Panc1 (cell line): Measurements from ENCODE around the gene ELK4. TPM values are rescaled to one million over a fixed set of nuclear protein-coding genes. Genes with fewer than 3 reads are reported as not detected.

Experiments
- ATAC-seq: fragments of 200-7000 bp; cut with Tn5 transposase; 2 replicates; pipeline ENCODE4 v1.9.1; 2020; ENCODE audit warnings: mild to moderate bottlenecking, moderate library complexity
- BruUV-seq: library from RNA; stranded (reverse); fragments of 400-500 nt; replicated peaks from 2 replicates; lab custom pipeline; 2021; lab: Mats Ljungman, UMichigan
- CTCF ChIA-PET: fragments of 300-600 bp; sonication (Branson Sonifier 250); formaldehyde crosslinking; loops from one replicate; lab custom pipeline; 2022; ENCODE audit warnings: antibody characterized with exemption; lab: Charles Lee
- POLR2A ChIA-PET: fragments of 300-600 bp; sonication (Branson Sonifier 250); formaldehyde crosslinking; loops from one replicate; lab custom pipeline; 2022; ENCODE audit warnings: antibody characterized with exemption; lab: Charles Lee
- DNase-seq: peaks from one replicate; pipeline ENCODE4 v3.0.0-alpha.2; 2010; ENCODE audit warnings: low read depth, low spot score
- H3K27ac ChIP-seq: 2 replicates; pipeline ENCODE4 v1.5.1; 2011; ENCODE audit warnings: mild to moderate bottlenecking, low read length, inconsistent platforms
- H3K27me3 ChIP-seq: fragments of 200-500 bp; sonication (Bioruptor generic); 2 replicates; pipeline ENCODE4 v1.6.0; 2014; ENCODE audit warnings: low read length, inconsistent platforms; ENCODE audit not compliant: control insufficient read depth, insufficient read depth
- H3K36me3 ChIP-seq: fragments of 200-500 bp; sonication (Bioruptor generic); 2 replicates; pipeline ENCODE4 v1.5.1; 2014; ENCODE audit warnings: inconsistent platforms, mild to moderate bottlenecking, low read length, moderate library complexity; ENCODE audit not compliant: control insufficient read depth, insufficient read depth
- H3K4me1 ChIP-seq: 2 replicates; pipeline ENCODE4 v1.5.1; 2011; ENCODE audit warnings: inconsistent platforms, mild to moderate bottlenecking, low read length, moderate library complexity; ENCODE audit not compliant: control insufficient read depth, insufficient read depth
- H3K4me3 ChIP-seq, 2 experiments: 2 replicates each; pipeline ENCODE4 v1.5.1; 2011 to 2012; ENCODE audit warnings: low read depth in 2 of 2, low read length in 2 of 2, mild to moderate bottlenecking in 2 of 2, inconsistent platforms in 1 of 2, moderate library complexity in 1 of 2
- H3K9me3 ChIP-seq: fragments of 200-500 bp; sonication (Bioruptor generic); 2 replicates; pipeline ENCODE4 v1.5.1; 2014; ENCODE audit warnings: low read depth, mild to moderate bottlenecking, inconsistent platforms, low read length, moderate library complexity; ENCODE audit not compliant: control insufficient read depth, insufficient read depth
- POLR2AphosphoS5 ChIP-seq: IDR thresholded peaks from 2 replicates; pipeline ENCODE4 v1.6.1; 2012; ENCODE audit warnings: mild to moderate bottlenecking, low read depth, low read length, moderate library complexity
- SIN3A ChIP-seq: IDR thresholded peaks from 2 replicates; pipeline ENCODE4 v1.6.1; 2012; ENCODE audit warnings: low read depth, mild to moderate bottlenecking, low read length, moderate library complexity, borderline replicate concordance; ENCODE audit not compliant: insufficient read depth
- TCF7L2 ChIP-seq: IDR thresholded peaks from 2 replicates; pipeline ENCODE4 v1.6.1; 2011; ENCODE audit warnings: mild to moderate bottlenecking, low read depth, low read length, inconsistent platforms
- in situ Hi-C: cut with HindIII; loops from 2 replicates; pipeline ENCODE4 v1.10.0; 2016; ENCODE audit warnings: low sequenced_read_pairs, low pct_unique_long_range_greater_than_20kb
- intact Hi-C: fragments of 100-400 bp; cut with micrococcal nuclease; formaldehyde crosslinking; loops from one replicate; pipeline ENCODE4 v1.10.0; 2022; ENCODE audit not compliant: unreplicated experiment
- total RNA-seq: library from RNA; stranded (reverse); gene quantifications from one replicate; pipeline ENCODE4 v1.2.1, GENCODE V29; 2021; ENCODE audit not compliant: unreplicated experiment
- TF ChIP-seq, protein P1 (sequence below): fragments of 450-650 bp; IDR thresholded peaks from 2 replicates; pipeline ENCODE4 v1.5.1; 2017; ENCODE audit warnings: mild to moderate bottlenecking
- TF ChIP-seq, protein P2 (sequence below), 2 experiments: IDR thresholded peaks; 2 replicates each; pipeline ENCODE4 v1.6.1; 2011 to 2012; ENCODE audit warnings: low read depth in 2 of 2, control low read depth in 1 of 2, low read length in 1 of 2, mild to moderate bottlenecking in 1 of 2, moderate library complexity in 1 of 2; ENCODE audit not compliant: insufficient read depth in 1 of 2

ELK4 gene
- total RNA-seq, 1 experiment from 2014 or later = 54.6 TPM

DNA sequence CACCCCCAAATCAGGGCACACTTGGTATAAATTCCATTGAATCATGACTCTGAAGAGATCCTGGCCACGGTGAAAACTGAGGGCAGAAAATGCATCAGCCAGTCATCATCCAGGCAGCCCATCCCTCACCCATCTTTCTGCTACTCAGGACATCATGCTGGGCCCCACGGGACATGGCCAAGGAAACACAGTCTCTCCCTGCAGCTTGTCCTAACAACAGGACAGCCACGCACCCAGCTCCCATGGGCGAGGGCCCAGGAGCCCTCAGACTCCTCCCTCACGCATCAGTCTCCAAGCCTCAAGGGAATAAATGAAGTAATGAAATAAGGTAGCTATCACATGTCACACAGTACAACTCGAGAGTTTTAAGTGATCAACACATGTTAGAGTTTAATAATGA lies 37.8 kb downstream of the ELK4 start:
- no peak for DNase-seq
- CTCF ChIA-PET = interaction anchor here (0.7 to 6.6 kb wide), 2 partner anchors 63 to 86 kb away, joined by 5 to 110 read pairs; no protein-coding TSS in a partner anchor
- no peaks in the 10 kb centered on the region; the same call in 1 of the 2 replicates for H3K4me1 ChIP-seq
- in situ Hi-C loops (no loop called here), intact Hi-C loops (no loop called here)
- POLR2A ChIA-PET = no interaction called here
- no peak for ATAC-seq
- no peaks in the 10 kb centered on the region for H3K9me3 ChIP-seq
- no peaks in the 10 kb centered on the region for H3K27me3 ChIP-seq
- H3K4me3 ChIP-seq = no peak overlapping the region
- H3K36me3 ChIP-seq = no peaks in the 10 kb centered on the region
- BruUV-seq = no TSS peak
- TF ChIP-seq POLR2AphosphoS5 (no peak), TCF7L2 (no peak), SIN3A (no peak)
- TF ChIP-seq, protein P1, sequence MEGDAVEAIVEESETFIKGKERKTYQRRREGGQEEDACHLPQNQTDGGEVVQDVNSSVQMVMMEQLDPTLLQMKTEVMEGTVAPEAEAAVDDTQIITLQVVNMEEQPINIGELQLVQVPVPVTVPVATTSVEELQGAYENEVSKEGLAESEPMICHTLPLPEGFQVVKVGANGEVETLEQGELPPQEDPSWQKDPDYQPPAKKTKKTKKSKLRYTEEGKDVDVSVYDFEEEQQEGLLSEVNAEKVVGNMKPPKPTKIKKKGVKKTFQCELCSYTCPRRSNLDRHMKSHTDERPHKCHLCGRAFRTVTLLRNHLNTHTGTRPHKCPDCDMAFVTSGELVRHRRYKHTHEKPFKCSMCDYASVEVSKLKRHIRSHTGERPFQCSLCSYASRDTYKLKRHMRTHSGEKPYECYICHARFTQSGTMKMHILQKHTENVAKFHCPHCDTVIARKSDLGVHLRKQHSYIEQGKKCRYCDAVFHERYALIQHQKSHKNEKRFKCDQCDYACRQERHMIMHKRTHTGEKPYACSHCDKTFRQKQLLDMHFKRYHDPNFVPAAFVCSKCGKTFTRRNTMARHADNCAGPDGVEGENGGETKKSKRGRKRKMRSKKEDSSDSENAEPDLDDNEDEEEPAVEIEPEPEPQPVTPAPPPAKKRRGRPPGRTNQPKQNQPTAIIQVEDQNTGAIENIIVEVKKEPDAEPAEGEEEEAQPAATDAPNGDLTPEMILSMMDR = no peak
- TF ChIP-seq, protein P2, sequence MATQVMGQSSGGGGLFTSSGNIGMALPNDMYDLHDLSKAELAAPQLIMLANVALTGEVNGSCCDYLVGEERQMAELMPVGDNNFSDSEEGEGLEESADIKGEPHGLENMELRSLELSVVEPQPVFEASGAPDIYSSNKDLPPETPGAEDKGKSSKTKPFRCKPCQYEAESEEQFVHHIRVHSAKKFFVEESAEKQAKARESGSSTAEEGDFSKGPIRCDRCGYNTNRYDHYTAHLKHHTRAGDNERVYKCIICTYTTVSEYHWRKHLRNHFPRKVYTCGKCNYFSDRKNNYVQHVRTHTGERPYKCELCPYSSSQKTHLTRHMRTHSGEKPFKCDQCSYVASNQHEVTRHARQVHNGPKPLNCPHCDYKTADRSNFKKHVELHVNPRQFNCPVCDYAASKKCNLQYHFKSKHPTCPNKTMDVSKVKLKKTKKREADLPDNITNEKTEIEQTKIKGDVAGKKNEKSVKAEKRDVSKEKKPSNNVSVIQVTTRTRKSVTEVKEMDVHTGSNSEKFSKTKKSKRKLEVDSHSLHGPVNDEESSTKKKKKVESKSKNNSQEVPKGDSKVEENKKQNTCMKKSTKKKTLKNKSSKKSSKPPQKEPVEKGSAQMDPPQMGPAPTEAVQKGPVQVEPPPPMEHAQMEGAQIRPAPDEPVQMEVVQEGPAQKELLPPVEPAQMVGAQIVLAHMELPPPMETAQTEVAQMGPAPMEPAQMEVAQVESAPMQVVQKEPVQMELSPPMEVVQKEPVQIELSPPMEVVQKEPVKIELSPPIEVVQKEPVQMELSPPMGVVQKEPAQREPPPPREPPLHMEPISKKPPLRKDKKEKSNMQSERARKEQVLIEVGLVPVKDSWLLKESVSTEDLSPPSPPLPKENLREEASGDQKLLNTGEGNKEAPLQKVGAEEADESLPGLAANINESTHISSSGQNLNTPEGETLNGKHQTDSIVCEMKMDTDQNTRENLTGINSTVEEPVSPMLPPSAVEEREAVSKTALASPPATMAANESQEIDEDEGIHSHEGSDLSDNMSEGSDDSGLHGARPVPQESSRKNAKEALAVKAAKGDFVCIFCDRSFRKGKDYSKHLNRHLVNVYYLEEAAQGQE (IDR thresholded peaks at IDR 0.05; ENCODE audit: insufficient read depth in 1 of 2, low read depth in 2 of 2, low read length in 1 of 2) = no peak
- no peak overlapping the region for H3K27ac ChIP-seq

DNA sequence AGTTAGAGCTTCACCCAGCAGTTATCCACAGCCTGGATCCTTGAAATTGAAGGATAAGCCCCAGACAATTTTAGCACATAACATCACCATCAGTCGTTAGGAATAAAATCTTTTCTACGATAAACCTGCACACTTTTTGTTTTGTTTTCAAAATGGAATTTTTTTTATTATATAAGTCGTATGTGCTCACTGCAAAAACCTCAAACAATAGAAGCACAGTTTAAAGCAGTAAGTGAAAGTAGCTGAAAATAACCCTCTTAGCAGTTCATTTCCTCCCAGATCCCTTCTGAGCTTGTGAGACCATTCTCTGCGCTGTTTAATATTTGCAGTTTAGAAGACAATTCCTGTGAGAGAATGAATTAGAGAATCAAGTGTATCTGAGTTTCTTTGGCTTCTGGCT lies 38.3 kb downstream of the ELK4 start:
- no peaks in the 10 kb centered on the region; the same call in 1 of the 2 replicates for H3K4me1 ChIP-seq
- TF ChIP-seq TCF7L2 = no peak
- TF ChIP-seq SIN3A = no peak
- TF ChIP-seq, protein P2 (IDR thresholded peaks at IDR 0.05; ENCODE audit: insufficient read depth in 1 of 2, low read depth in 2 of 2, low read length in 1 of 2) = no peak
- TF ChIP-seq POLR2AphosphoS5 = no peak
- TF ChIP-seq, protein P1 = no peak
- no peaks in the 10 kb centered on the region for H3K27me3 ChIP-seq
- no peaks in the 10 kb centered on the region for H3K9me3 ChIP-seq
- in situ Hi-C loops (no loop called here), intact Hi-C loops (no loop called here)
- ATAC-seq = no peak
- ChIA-PET CTCF (interaction anchor here (0.7 to 6.6 kb wide), 2 partner anchors 64 to 85 kb away, joined by 5 to 110 read pairs; no protein-coding TSS in a partner anchor), POLR2A (no interaction called here)
- no peak overlapping the region for H3K27ac ChIP-seq
- no peak overlapping the region for H3K4me3 ChIP-seq
- no peak for DNase-seq
- no TSS peak for BruUV-seq
- H3K36me3 ChIP-seq = no peaks in the 10 kb centered on the region
